K562 (cell line): ENCODE data around the gene IFT25. TPM values are rescaled to one million over a fixed set of nuclear protein-coding genes. Genes with fewer than 3 reads are reported as not detected.

ENCODE experiments used
- ATAC-seq: fragments of 200-7000 bp; cut with Tn5 transposase; 3 replicates; pipeline ENCODE4 v1.9.1; 2020; ENCODE audit warnings: moderate library complexity
- BruUV-seq: library from RNA; stranded (reverse); fragments of 400-500 nt; replicated peaks from 2 replicates; lab custom pipeline; 2021; lab: Mats Ljungman, UMichigan
- CTCF ChIA-PET: fragments of 300-600 bp; formaldehyde crosslinking; extraction: SDS; loops from one replicate; lab custom pipeline; 2021; ENCODE audit warnings: low intra/inter-chr PET ratio; lab: Yijun Ruan, JAX
- POLR2A ChIA-PET: fragments of 300-600, 350-650 bp; sonication (Branson Sonifier 250); formaldehyde crosslinking; extraction: SDS; loops from one replicate; lab custom pipeline; 2021; ENCODE audit warnings: antibody characterized with exemption, inconsistent platforms; lab: Yijun Ruan, JAX
- DNase-seq, 4 experiments: peaks; one replicate each; pipeline versions ENCODE4 v3.0.0 to v3.0.0-alpha.2; 2011 to 2018; ENCODE audit warnings: low spot score in 3 of 4, mixed read lengths in 3 of 4; ENCODE audit errors: extremely low read depth in 1 of 4
- FAIRE-seq: peaks from 2 replicates; lab custom pipeline; 2011; peaks lifted over from hg19 to GRCh38; lab: Jason Lieb, UNC
- H2AFZ ChIP-seq: 2 replicates; pipeline ENCODE4 v1.6.0; 2011; ENCODE audit warnings: low read depth, low read length, control low read depth, inconsistent platforms
- H3K27ac ChIP-seq: fragments of 200-600 bp; 3 replicates; pipeline ENCODE4 v1.8.0; 2011; ENCODE audit warnings: low read depth, mild to moderate bottlenecking, control low read depth, inconsistent platforms, low read length, moderate library complexity, mixed read lengths; ENCODE audit errors: extremely low read depth
- H3K27me3 ChIP-seq, 2 experiments: fragments of 300-600 bp in 1 of 2; 2 replicates in 1 of 2; 3 replicates in 1 of 2; pipeline versions ENCODE4 v1.6.0 to v1.8.0; 2011; ENCODE audit warnings: inconsistent platforms in 2 of 2, low read length in 2 of 2, mild to moderate bottlenecking in 1 of 2, mixed read lengths in 1 of 2, moderate library complexity in 1 of 2; ENCODE audit not compliant: control insufficient read depth in 2 of 2, insufficient read depth in 2 of 2
- H3K36me3 ChIP-seq: fragments of 300-600 bp; 3 replicates; pipeline ENCODE4 v1.8.0; 2011; ENCODE audit warnings: mild to moderate bottlenecking, low read length, inconsistent platforms; ENCODE audit not compliant: control insufficient read depth, insufficient read depth
- H3K4me1 ChIP-seq, 2 experiments: fragments of 200-600 bp in 1 of 2; replicated peaks in 1 of 2; 2 replicates in 1 of 2; 3 replicates in 1 of 2; pipeline versions ENCODE4 v1.5.1 to v1.8.0; 2011; ENCODE audit warnings: inconsistent platforms in 2 of 2, low read length in 2 of 2, mild to moderate bottlenecking in 1 of 2, mixed read lengths in 1 of 2, moderate library complexity in 1 of 2; ENCODE audit not compliant: control insufficient read depth in 2 of 2, insufficient read depth in 2 of 2
- H3K4me2 ChIP-seq: 2 replicates; pipeline ENCODE4 v1.6.1; 2011; ENCODE audit warnings: low read length, control low read depth, inconsistent platforms, mixed read lengths; ENCODE audit not compliant: insufficient read depth
- H3K4me3 ChIP-seq: fragments of 200-600 bp; sonication (generic), shearing (Covaris generic); 2 replicates; pipeline ENCODE4 v1.5.1; 2016; ENCODE audit warnings: control low read depth, inconsistent platforms
- H3K79me2 ChIP-seq: fragments of 200-600 bp; 3 replicates; pipeline ENCODE4 v1.8.0; 2011; ENCODE audit warnings: low read length, inconsistent platforms; ENCODE audit not compliant: control insufficient read depth, insufficient read depth
- H3K9ac ChIP-seq, 2 experiments: 2 replicates each; pipeline versions ENCODE4 v1.6.0 to v1.6.1; 2011; ENCODE audit warnings: low read depth in 2 of 2, low read length in 2 of 2, control low read depth in 1 of 2, inconsistent platforms in 1 of 2, mild to moderate bottlenecking in 1 of 2, mixed read lengths in 1 of 2; ENCODE audit not compliant: insufficient read depth in 1 of 2
- H3K9me1 ChIP-seq: one replicate; pipeline ENCODE4 v1.6.0; 2011; ENCODE audit warnings: inconsistent platforms, mild to moderate bottlenecking, low read length, moderate library complexity; ENCODE audit not compliant: control insufficient read depth, insufficient read depth
- H3K9me3 ChIP-seq: replicated peaks from 2 replicates; pipeline ENCODE4 v1.5.1; 2011; ENCODE audit warnings: low read depth, low read length, inconsistent platforms; ENCODE audit not compliant: control insufficient read depth, insufficient read depth
- H4K20me1 ChIP-seq: replicated peaks from 2 replicates; pipeline ENCODE4 v1.6.1; 2011; ENCODE audit warnings: low read length, inconsistent platforms, mixed read lengths; ENCODE audit not compliant: control insufficient read depth, insufficient read depth
- HDGF ChIP-seq: fragments of 450-650 bp; IDR thresholded peaks from 2 replicates; pipeline ENCODE4 v1.6.1; 2016
- KDM1A ChIP-seq, 2 experiments: fragments of 450-650 bp; IDR thresholded peaks; 2 replicates each; pipeline ENCODE4 v1.6.1; 2016; ENCODE audit warnings: mild to moderate bottlenecking in 2 of 2
- NFE2L1 ChIP-seq: fragments of 450-650 bp; IDR thresholded peaks from 2 replicates; pipeline ENCODE4 v1.6.1; 2016; ENCODE audit warnings: missing genetic modification characterization, low read depth, mild to moderate bottlenecking, missing compliant biosample characterization, moderate library complexity, borderline replicate concordance
- NKRF ChIP-seq: fragments of 450-650 bp; IDR thresholded peaks from 2 replicates; pipeline ENCODE4 v1.6.1; 2016; ENCODE audit warnings: borderline replicate concordance
- POLR2G ChIP-seq: fragments of 200-400 bp; formaldehyde crosslinking; IDR thresholded peaks from 2 replicates; pipeline ENCODE4 v1.6.1; 2017; ENCODE audit warnings: low read depth, mild to moderate bottlenecking, antibody characterized with exemption, low read length, moderate library complexity
- RFX5 ChIP-seq: IDR thresholded peaks from 2 replicates; pipeline ENCODE4 v1.6.1; 2011; ENCODE audit warnings: low read depth, mild to moderate bottlenecking, improper control_type of control experiment, low read length
- SIN3A ChIP-seq, 2 experiments: fragments of 150-350 bp in 1 of 2; IDR thresholded peaks; 2 replicates each; pipeline ENCODE4 v1.6.1; 2011 to 2016; ENCODE audit warnings: borderline replicate concordance in 2 of 2, low read depth in 2 of 2, low read length in 2 of 2, mild to moderate bottlenecking in 2 of 2, moderate library complexity in 2 of 2; ENCODE audit not compliant: control insufficient read depth in 1 of 2
- TCFL5 ChIP-seq: fragments of 250-450 bp; sonication (Bioruptor Pico); conservative IDR thresholded peaks from 2 replicates; pipeline ENCODE4 v1.6.1; 2021; ENCODE audit warnings: mild to moderate bottlenecking, moderate library complexity, matching md5 sums
- TEAD4 ChIP-seq, 2 experiments: sonication (generic) in 1 of 2; formaldehyde crosslinking in 1 of 2; IDR thresholded peaks; 2 replicates each; pipeline versions ENCODE4 v1.6.1 to v1.8.0; 2012 to 2022; ENCODE audit warnings: borderline replicate concordance in 1 of 2, inconsistent platforms in 1 of 2, low read length in 1 of 2, mild to moderate bottlenecking in 1 of 2, missing genetic modification reagents in 1 of 2
- TRIM28 ChIP-seq: fragments of 450-650 bp; IDR thresholded peaks from 2 replicates; pipeline ENCODE4 v1.6.1; 2017
- YY1 ChIP-seq, 3 experiments: IDR thresholded peaks; 2 replicates each; pipeline ENCODE4 v1.6.1; 2011; ENCODE audit warnings: low read length in 2 of 3, mild to moderate bottlenecking in 2 of 3, moderate library complexity in 2 of 3, borderline replicate concordance in 1 of 3, control low read depth in 1 of 3, low read depth in 1 of 3; ENCODE audit not compliant: insufficient read depth in 3 of 3, insufficient replicate concordance in 2 of 3, control insufficient read depth in 1 of 3, insufficient read length in 1 of 3; ENCODE audit errors: extremely low read depth in 1 of 3
- ZNF263 ChIP-seq: sonication (generic); formaldehyde crosslinking; IDR thresholded peaks from 2 replicates; pipeline ENCODE4 v1.8.0; 2022; ENCODE audit warnings: mild to moderate bottlenecking, missing genetic modification reagents, borderline replicate concordance
- ZNF507 ChIP-seq: conservative IDR thresholded peaks from 2 replicates; pipeline ENCODE4 v1.6.1; 2017; ENCODE audit warnings: missing genetic modification characterization, missing compliant biosample characterization
- WGBS: fragments of 100-300 bp; shearing (Covaris generic); methylation state at CpG from one replicate; pipeline ENCODE4 v1.1.6; 2016; ENCODE audit warnings: low coverage, mixed read lengths; ENCODE audit not compliant: insufficient coverage; ENCODE audit errors: missing lambda C conversion rate; 5-methylcytosine and 5-hydroxymethylcytosine counted together
- in situ Hi-C: fragments of 300-500 bp; cut with MboI; formaldehyde crosslinking; loops from 4 replicates; pipeline ENCODE4 v1.15.0; 2018; ENCODE audit warnings: inconsistent platforms, mixed read lengths
- intact Hi-C: fragments of 100-400 bp; cut with micrococcal nuclease; formaldehyde crosslinking; loops from 2 replicates; pipeline ENCODE4 v1.14.2; 2022
- polyA plus RNA-seq, 8 experiments: library from polyadenylated mRNA; depleted of rRNA in 4 of 8; stranded (reverse) in 5 of 8; unstranded in 3 of 8; fragments of >200 nt; fragmentation: Nextera tagmentation in 2 of 8; fragmentation: Illumina TruSeq in 1 of 8; extraction: Ambion mirVana in 2 of 8; extraction: Trizol in 1 of 8; gene quantifications; 2 replicates each; pipeline versions ENCODE4 v1.2.1 to v1.2.3, GENCODE V29; 2011 to 2014; ENCODE audit warnings: inconsistent platforms in 1 of 8, missing spikeins in 1 of 8
- total RNA-seq, 7 experiments: library from RNA; depleted of rRNA in 6 of 7; stranded (reverse); fragments of >200 nt in 6 of 7; fragmentation: Illumina TruSeq in 2 of 7; extraction: Trizol in 2 of 7; gene quantifications; 2 replicates each; pipeline versions ENCODE4 v1.2.1 to v1.2.3, GENCODE V29; 2011 to 2021; ENCODE audit warnings: low replicate concordance in 1 of 7
- TF ChIP-seq, protein P1 (sequence below): IDR thresholded peaks from 2 replicates; pipeline ENCODE4 v1.6.1; 2016; ENCODE audit warnings: missing genetic modification characterization, missing compliant biosample characterization

The IFT25 gene
- total and polyA plus RNA-seq, 9 of the 15 experiments (the other 6 are each of a cell fraction or from before 2014, with no cell fraction given): 93.6 to 209 (median 167) TPM

- TF ChIP-seq TEAD4 (IDR thresholded peaks at IDR 0.05; ENCODE audit: low read length) (no peak), TEAD4 (CRISPR knock-in tag; IDR thresholded peaks at IDR 0.05; ENCODE audit: borderline replicate concordance) (no peak), SIN3A (IDR thresholded peaks at IDR 0.05; ENCODE audit: borderline replicate concordance in 2 of 2, control insufficient read depth in 1 of 2, low read depth in 2 of 2, low read length in 2 of 2) (no peak), TRIM28 (no peak)
Measured at GRCh38 chr1:53948291-53948690, 2.8 kb upstream of the IFT25 start (continued).

DNA sequence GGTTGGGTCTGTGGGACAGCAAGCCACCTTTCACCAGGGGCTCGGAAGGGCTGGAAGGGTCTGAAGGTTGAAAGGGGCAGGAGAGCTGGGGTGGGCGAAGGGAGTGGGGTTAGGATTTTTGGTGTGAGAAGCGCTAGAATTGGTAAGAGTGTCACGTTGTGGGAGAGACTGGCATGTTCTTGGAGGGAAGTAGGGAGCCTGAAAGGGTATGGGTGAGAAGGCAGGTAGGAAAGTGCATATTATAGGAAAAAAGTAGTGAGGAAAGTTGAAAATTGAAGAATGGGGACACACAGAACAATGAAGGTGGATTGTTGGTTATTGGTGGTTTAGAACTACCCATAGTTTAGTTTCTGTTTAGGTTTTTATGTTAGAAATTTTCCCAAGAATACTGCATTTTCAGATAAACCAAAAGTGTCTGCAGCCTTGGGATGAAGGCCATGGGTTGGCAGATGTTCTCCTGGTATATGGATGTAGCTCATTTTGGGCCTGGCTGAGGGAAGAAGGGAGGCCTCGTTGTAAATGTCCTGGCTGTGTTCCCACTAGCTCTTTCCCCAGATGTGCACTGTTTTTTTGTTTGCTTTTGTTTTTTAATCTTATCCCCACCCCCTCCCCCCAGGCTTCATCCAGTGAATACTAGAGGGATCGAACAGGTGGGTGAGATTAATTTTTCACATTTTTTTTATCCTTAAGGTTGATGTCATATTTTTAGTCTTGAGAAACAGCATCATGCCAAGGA lies 1.8 kb upstream of the IFT25 start:
- Histone ChIP-seq H3K4me3 (peak overlapping the region; percentile 88), H3K36me3 (peaks cover 41% of the 10 kb centered on the region), H3K79me2 (peaks cover 71% of the 10 kb centered on the region), H4K20me1 (peaks cover 14% of the 10 kb centered on the region), H3K9me1 (no peaks in the 10 kb centered on the region), H2AFZ (peak overlapping the region; percentile 29; the same call in 1 of the 2 replicates), H3K27me3 (no peaks in the 10 kb centered on the region), H3K9ac (peak overlapping the region; percentile 57 to 92), H3K4me2 (peak overlapping the region; percentile 75), H3K9me3 (no peaks in the 10 kb centered on the region), H3K4me1 (peaks cover 20 to 23% of the 10 kb centered on the region in 2 experiments), H3K27ac (peak overlapping the region; percentile 71; the same call in 1 of the 3 replicates)
- intact Hi-C loops: loop anchor here (5.0 to 10.0 kb wide), 2 partner anchors 105 to 463 kb away; partner anchors contain the start of genes TCEANC2 and TMEM59
- TF ChIP-seq RFX5: no peak
- peak; percentile 37; the same call in 1 of the 2 replicates for TF ChIP-seq ZNF263 (CRISPR knock-in tag)
- TF ChIP-seq, protein P1, sequence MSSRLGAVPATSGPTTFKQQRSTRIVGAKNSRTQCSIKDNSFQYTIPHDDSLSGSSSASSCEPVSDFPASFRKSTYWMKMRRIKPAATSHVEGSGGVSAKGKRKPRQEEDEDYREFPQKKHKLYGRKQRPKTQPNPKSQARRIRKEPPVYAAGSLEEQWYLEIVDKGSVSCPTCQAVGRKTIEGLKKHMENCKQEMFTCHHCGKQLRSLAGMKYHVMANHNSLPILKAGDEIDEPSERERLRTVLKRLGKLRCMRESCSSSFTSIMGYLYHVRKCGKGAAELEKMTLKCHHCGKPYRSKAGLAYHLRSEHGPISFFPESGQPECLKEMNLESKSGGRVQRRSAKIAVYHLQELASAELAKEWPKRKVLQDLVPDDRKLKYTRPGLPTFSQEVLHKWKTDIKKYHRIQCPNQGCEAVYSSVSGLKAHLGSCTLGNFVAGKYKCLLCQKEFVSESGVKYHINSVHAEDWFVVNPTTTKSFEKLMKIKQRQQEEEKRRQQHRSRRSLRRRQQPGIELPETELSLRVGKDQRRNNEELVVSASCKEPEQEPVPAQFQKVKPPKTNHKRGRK (tag): peak; percentile 22; the same call in 1 of the 2 replicates
- no peak for TF ChIP-seq YY1 (IDR thresholded peaks at IDR 0.05; ENCODE audit: borderline replicate concordance in 1 of 3, control insufficient read depth in 1 of 3, extremely low read depth in 1 of 3, insufficient read depth in 3 of 3, insufficient read length in 1 of 3, insufficient replicate concordance in 2 of 3, low read depth in 1 of 3, low read length in 2 of 3)
- TF ChIP-seq TCFL5: no peak
- no peak for TF ChIP-seq NFE2L1 (tag)
- TF ChIP-seq POLR2G: no peak
- no peak for TF ChIP-seq ZNF507
- 0 out of 2 replicates have a peak, but pooled peaks have one; percentile 7 for TF ChIP-seq NKRF
- peak in 1 of 2 experiments; percentile 30; a peak in 1 of 4 replicates for TF ChIP-seq KDM1A (IDR thresholded peaks at IDR 0.05)
- 0 out of 2 replicates have a peak, but pooled peaks have one; percentile 9 for TF ChIP-seq HDGF
- in situ Hi-C loops: no loop called here
- TSS peak; percentile 43 for BruUV-seq
- DNase-seq (peak in 1 of 4 experiments; percentile 16), ATAC-seq (no peak), FAIRE-seq (no peak)
- 40% methylated on average over 6 of the region's 6 CpGs for WGBS
- ChIA-PET CTCF (interaction anchor here (1.1 to 3.4 kb wide), 2 partner anchors 33 to 68 kb away, joined by 3 to 18 read pairs; no protein-coding TSS in a partner anchor), POLR2A (interaction anchor here (0.9 to 1.5 kb wide), 4 partner anchors 12 to 87 kb away, joined by 3 to 4 read pairs (median 3); no protein-coding TSS in a partner anchor)
